Fibroblast of lung (primary cell): ENCODE measurements around the gene ASAP2. TPM values are rescaled to one million over a fixed set of nuclear protein-coding genes. Genes with fewer than 3 reads are reported as not detected.

ENCODE experiments used
- DNase-seq, 2 donors: peaks; one replicate each; pipeline versions ENCODE4 v3.0.0 to v3.0.0-alpha.2; 2010; ENCODE audit warnings: low read depth in 2 of 2
- H2AFZ ChIP-seq: 2 replicates; pipeline ENCODE4 v1.5.1; 2012; ENCODE audit warnings: low read length, control low read depth, inconsistent platforms
- H3K27ac ChIP-seq: 2 replicates; pipeline ENCODE4 v1.5.1; 2011; ENCODE audit warnings: low read length, control low read depth; ENCODE audit not compliant: insufficient read depth
- H3K27me3 ChIP-seq: 2 replicates; pipeline ENCODE4 v1.5.1; 2011; ENCODE audit warnings: mild to moderate bottlenecking, low read length; ENCODE audit not compliant: control insufficient read depth, insufficient read depth
- H3K36me3 ChIP-seq: 2 replicates; pipeline ENCODE4 v1.5.1; 2011; ENCODE audit warnings: low read length; ENCODE audit not compliant: control insufficient read depth, insufficient read depth
- H3K4me1 ChIP-seq: 2 replicates; pipeline ENCODE4 v1.5.1; 2011; ENCODE audit warnings: low read length; ENCODE audit not compliant: control insufficient read depth, insufficient read depth; ENCODE audit errors: extremely low read depth
- H3K4me2 ChIP-seq: 2 replicates; pipeline ENCODE4 v1.5.1; 2011; ENCODE audit warnings: low read length, control low read depth; ENCODE audit not compliant: insufficient read depth; ENCODE audit errors: extremely low read depth
- H3K4me3 ChIP-seq, 4 experiments: fragments of 200-600 bp in 1 of 4; sonication (generic) in 1 of 4; replicated peaks in 1 of 4; 2 replicates each; pipeline ENCODE4 v1.5.1; 2011 to 2016; ENCODE audit warnings: low read length in 4 of 4, low read depth in 3 of 4, mild to moderate bottlenecking in 3 of 4, control low read depth in 2 of 4, inconsistent platforms in 1 of 4, mixed read lengths in 1 of 4; ENCODE audit not compliant: insufficient read depth in 1 of 4; ENCODE audit errors: control extremely low read depth in 1 of 4
- H3K79me2 ChIP-seq: 2 replicates; pipeline ENCODE4 v1.5.1; 2012; ENCODE audit warnings: mild to moderate bottlenecking, low read length, inconsistent platforms; ENCODE audit not compliant: control insufficient read depth, insufficient read depth
- H3K9ac ChIP-seq: 2 replicates; pipeline ENCODE4 v1.5.1; 2011; ENCODE audit warnings: mild to moderate bottlenecking, low read length, control low read depth; ENCODE audit not compliant: insufficient read depth
- H3K9me3 ChIP-seq: 2 replicates; pipeline ENCODE4 v1.5.1; 2012; ENCODE audit warnings: low read depth, low read length; ENCODE audit not compliant: control insufficient read depth, insufficient read depth
- H4K20me1 ChIP-seq: 2 replicates; pipeline ENCODE4 v1.5.1; 2011; ENCODE audit warnings: low read length; ENCODE audit not compliant: control insufficient read depth, insufficient read depth; ENCODE audit errors: extremely low read depth
- CTCF ChIP-seq, 2 donors: IDR thresholded peaks in 1 of 2; conservative IDR thresholded peaks in 1 of 2; 1 replicate in 1 of 2; 2 replicates in 1 of 2; pipeline ENCODE4 v1.5.1; 2011 to 2012; ENCODE audit warnings: low read length in 2 of 2, control low read depth in 1 of 2, inconsistent platforms in 1 of 2, low read depth in 1 of 2, mild to moderate bottlenecking in 1 of 2
- EZH2 ChIP-seq: IDR thresholded peaks from 2 replicates; pipeline ENCODE4 v1.5.1; 2012; ENCODE audit warnings: low read length, control low read depth, mild to moderate bottlenecking; ENCODE audit errors: missing control alignments
- polyA plus RNA-seq, 2 donors: library from polyadenylated mRNA; depleted of rRNA in 1 of 2; stranded (reverse) in 1 of 2; unstranded in 1 of 2; fragments of >200 nt; gene quantifications; 2 replicates each; pipeline ENCODE4 v1.2.1, GENCODE V29; 2011 to 2012; ENCODE audit warnings: missing spikeins in 1 of 2
- total RNA-seq: library from RNA; depleted of rRNA; stranded (reverse); fragments of >200 nt; gene quantifications from 2 replicates; pipeline ENCODE4 v1.2.1, GENCODE V29; 2014

The ASAP2 gene
- total and polyA plus RNA-seq, 2 donors (not counting 1 experiment from before 2014, with no cell fraction given): 19.2 to 19.9 TPM

- H3K27ac ChIP-seq: no peak overlapping the region
- no peaks in the 10 kb centered on the region for H3K9me3 ChIP-seq
- H4K20me1 ChIP-seq: no peaks in the 10 kb centered on the region
- no peaks in the 10 kb centered on the region for H3K36me3 ChIP-seq
- H3K27me3 ChIP-seq: no peaks in the 10 kb centered on the region
- no peak overlapping the region for H3K9ac ChIP-seq
- TF ChIP-seq EZH2 (no peak), CTCF (conservative IDR thresholded peaks at IDR 0.05 in 1 of 2, IDR thresholded peaks at IDR 0.05 in 1 of 2; ENCODE audit: low read depth in 1 of 2, low read length in 2 of 2) (no peak)
- H3K4me3 ChIP-seq: no peak overlapping the region
- H3K4me1 ChIP-seq: peaks cover 3% of the 10 kb centered on the region
- H3K4me2 ChIP-seq: no peak overlapping the region
- H3K79me2 ChIP-seq: peaks cover 7% of the 10 kb centered on the region
- H2AFZ ChIP-seq: no peak overlapping the region
- no peak for DNase-seq
Measured at GRCh38 chr2:9300214-9300613, 93.6 kb downstream of the ASAP2 start.

GRCh38 chr2:9300829-9301453 lies 94.3 kb downstream of the ASAP2 start:
- Histone ChIP-seq H3K4me2 (no peak overlapping the region), H3K27ac (no peak overlapping the region), H3K36me3 (no peaks in the 10 kb centered on the region), H3K79me2 (peaks cover 4% of the 10 kb centered on the region), H3K9ac (no peak overlapping the region), H3K4me3 (no peak overlapping the region), H3K9me3 (no peaks in the 10 kb centered on the region), H3K4me1 (peaks cover 3% of the 10 kb centered on the region), H3K27me3 (no peaks in the 10 kb centered on the region), H4K20me1 (no peaks in the 10 kb centered on the region), H2AFZ (no peak overlapping the region)
- TF ChIP-seq EZH2: no peak
- TF ChIP-seq CTCF (conservative IDR thresholded peaks at IDR 0.05 in 1 of 2, IDR thresholded peaks at IDR 0.05 in 1 of 2; ENCODE audit: low read depth in 1 of 2, low read length in 2 of 2): no peak
- no peak for DNase-seq

- no peak for DNase-seq
- no peaks in the 10 kb centered on the region for H3K9me3 ChIP-seq
- no peak for TF ChIP-seq EZH2
- TF ChIP-seq CTCF (conservative IDR thresholded peaks at IDR 0.05 in 1 of 2, IDR thresholded peaks at IDR 0.05 in 1 of 2; ENCODE audit: low read depth in 1 of 2, low read length in 2 of 2): no peak
- H3K4me1 ChIP-seq: peaks cover 3% of the 10 kb centered on the region
- no peak overlapping the region for H3K27ac ChIP-seq
- no peaks in the 10 kb centered on the region for H3K36me3 ChIP-seq
- H3K27me3 ChIP-seq: no peaks in the 10 kb centered on the region
- no peak overlapping the region for H3K9ac ChIP-seq
- H3K79me2 ChIP-seq: no peaks in the 10 kb centered on the region
- H2AFZ ChIP-seq: no peak overlapping the region
- H3K4me2 ChIP-seq: no peak overlapping the region
- H3K4me3 ChIP-seq: no peak overlapping the region
- no peaks in the 10 kb centered on the region for H4K20me1 ChIP-seq
Measured at GRCh38 chr2:9302755-9303154, 96.1 kb downstream of the ASAP2 start.
